SK-N-SH treated with all-trans-retinoic acid at 6 μM for 48 hours (cell line): Measurements from ENCODE around the gene PCID2.

Experiments
- ATAC-seq: fragments of 200-7000 bp; cut with Tn5 transposase; 3 replicates; pipeline ENCODE4 v1.9.1; 2020; ENCODE audit warnings: mild to moderate bottlenecking, moderate library complexity
- BACH2 ChIP-seq: fragments of 250-450 bp; sonication (Bioruptor Pico); IDR thresholded peaks from 2 replicates; pipeline ENCODE4 v1.9.0; 2021; ENCODE audit warnings: mild to moderate bottlenecking, borderline replicate concordance
- CSDC2 ChIP-seq: fragments of 250-450 bp; sonication (Bioruptor Pico); IDR thresholded peaks from 2 replicates; pipeline ENCODE4 v1.5.0; 2020; ENCODE audit warnings: mild to moderate bottlenecking, moderate library complexity
- ESRRG ChIP-seq: fragments of 250-450 bp; sonication (Bioruptor Pico); IDR thresholded peaks from 2 replicates; pipeline ENCODE4 v1.6.1; 2021; ENCODE audit warnings: mild to moderate bottlenecking
- GLIS3 ChIP-seq: fragments of 250-450 bp; sonication (Bioruptor Pico); IDR thresholded peaks from 2 replicates; pipeline ENCODE4 v1.5.0; 2020; ENCODE audit warnings: mild to moderate bottlenecking, moderate library complexity
- ISL1 ChIP-seq: fragments of 250-450 bp; sonication (Bioruptor Pico); IDR thresholded peaks from 2 replicates; pipeline ENCODE4 v2.1.2; 2022; ENCODE audit warnings: mild to moderate bottlenecking, moderate library complexity
- PPARA ChIP-seq: fragments of 250-450 bp; sonication (Bioruptor Pico); IDR thresholded peaks from 2 replicates; pipeline ENCODE4 v1.5.0; 2020; ENCODE audit warnings: mild to moderate bottlenecking, borderline replicate concordance
- RARB ChIP-seq: fragments of 250-450 bp; sonication (Bioruptor Pico); IDR thresholded peaks from 2 replicates; pipeline ENCODE4 v1.8.0; 2021; ENCODE audit warnings: mild to moderate bottlenecking, moderate library complexity
- SNAI2 ChIP-seq: fragments of 250-450 bp; sonication (Bioruptor Pico); IDR thresholded peaks from 2 replicates; pipeline ENCODE4 v1.5.0; 2020; ENCODE audit warnings: mild to moderate bottlenecking, moderate library complexity
- ZFP3 ChIP-seq: fragments of 250-450 bp; sonication (Bioruptor Pico); IDR thresholded peaks from 2 replicates; pipeline ENCODE4 v1.5.0; 2020; ENCODE audit warnings: mild to moderate bottlenecking, moderate library complexity
- ZFP30 ChIP-seq: fragments of 450-650 bp; formaldehyde crosslinking; IDR thresholded peaks from 2 replicates; pipeline ENCODE4 v1.5.0; 2022; ENCODE audit warnings: mild to moderate bottlenecking, moderate library complexity
- ZNF70 ChIP-seq: fragments of 450-650 bp; formaldehyde crosslinking; IDR thresholded peaks from 2 replicates; pipeline ENCODE4 v1.5.0; 2020; ENCODE audit warnings: mild to moderate bottlenecking, moderate library complexity
- TF ChIP-seq, protein P1 (sequence below): fragments of 250-450 bp; sonication (Bioruptor Pico); IDR thresholded peaks from 2 replicates; pipeline ENCODE4 v1.5.1; 2020; ENCODE audit warnings: low read depth, mild to moderate bottlenecking, moderate library complexity
- TF ChIP-seq, protein P2 (sequence below): fragments of 250-450 bp; sonication (Bioruptor Pico); IDR thresholded peaks from 2 replicates; pipeline ENCODE4 v1.5.0; 2020; ENCODE audit warnings: mild to moderate bottlenecking, moderate library complexity
- TF ChIP-seq, protein P3 (sequence below): fragments of 250-450 bp; sonication (Bioruptor Pico); IDR thresholded peaks from 2 replicates; pipeline ENCODE4 v1.5.1; 2021; ENCODE audit warnings: mild to moderate bottlenecking, moderate library complexity
- TF ChIP-seq, protein P4 (sequence below): fragments of 250-450 bp; sonication (Bioruptor Pico); IDR thresholded peaks from 2 replicates; pipeline ENCODE4 v1.8.0; 2021; ENCODE audit warnings: low read depth, mild to moderate bottlenecking, moderate library complexity, borderline replicate concordance
- TF ChIP-seq, protein P5 (sequence below): fragments of 250-450 bp; sonication (Bioruptor Pico); IDR thresholded peaks from 2 replicates; pipeline ENCODE4 v1.8.0; 2020; ENCODE audit warnings: mild to moderate bottlenecking, moderate library complexity, borderline replicate concordance

Gene PCID2

DNA sequence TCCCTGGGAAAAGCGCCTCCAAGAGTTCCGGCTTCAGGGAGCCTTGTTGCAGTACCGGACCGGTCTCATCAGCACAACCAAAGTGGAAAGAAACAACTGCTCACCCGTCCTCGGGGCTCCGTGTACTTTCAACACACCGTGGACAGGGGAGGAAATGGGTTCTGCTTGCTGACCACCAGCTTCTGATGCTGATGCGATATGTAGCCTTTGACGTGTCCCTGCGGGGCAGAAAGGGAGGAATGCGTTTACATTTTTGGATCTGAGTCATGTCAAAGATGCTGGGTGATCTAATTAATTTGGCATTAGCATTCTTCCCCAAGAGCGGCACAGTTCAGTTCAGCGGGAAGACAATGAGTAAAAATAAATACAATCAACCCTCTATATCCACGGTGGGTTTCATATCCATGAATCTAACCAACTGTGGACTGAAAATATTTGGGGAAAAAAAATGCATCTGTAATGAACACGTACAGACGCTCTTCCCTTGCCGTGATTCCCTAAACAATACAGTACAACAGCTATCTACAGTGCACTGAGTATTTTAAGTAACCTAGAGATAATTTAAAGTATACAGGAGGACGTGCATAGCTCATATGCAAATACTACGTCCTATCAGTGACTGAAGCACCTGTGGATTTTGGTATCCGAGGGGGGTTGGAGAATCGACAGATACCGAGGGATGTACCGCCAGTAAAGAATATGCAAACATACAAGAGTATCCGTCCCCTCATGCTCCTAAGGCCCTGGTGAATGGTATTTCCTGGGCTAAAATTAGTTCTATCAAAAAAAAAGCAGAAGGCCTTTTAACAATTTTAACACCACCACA, 30.2 kb downstream of the PCID2 start:
- TF ChIP-seq ISL1: peak; percentile 85; the same call in 1 of the 2 replicates
- TF ChIP-seq SNAI2 (CRISPR knock-in tag): 0 out of 2 replicates have a peak, but pooled peaks have one; percentile 0
- TF ChIP-seq ESRRG (CRISPR knock-in tag): peak; percentile 73; the same call in 1 of the 2 replicates
- peak; percentile 80; the same call in 1 of the 2 replicates for TF ChIP-seq CSDC2
- TF ChIP-seq RARB: no peak
- TF ChIP-seq, protein P1, sequence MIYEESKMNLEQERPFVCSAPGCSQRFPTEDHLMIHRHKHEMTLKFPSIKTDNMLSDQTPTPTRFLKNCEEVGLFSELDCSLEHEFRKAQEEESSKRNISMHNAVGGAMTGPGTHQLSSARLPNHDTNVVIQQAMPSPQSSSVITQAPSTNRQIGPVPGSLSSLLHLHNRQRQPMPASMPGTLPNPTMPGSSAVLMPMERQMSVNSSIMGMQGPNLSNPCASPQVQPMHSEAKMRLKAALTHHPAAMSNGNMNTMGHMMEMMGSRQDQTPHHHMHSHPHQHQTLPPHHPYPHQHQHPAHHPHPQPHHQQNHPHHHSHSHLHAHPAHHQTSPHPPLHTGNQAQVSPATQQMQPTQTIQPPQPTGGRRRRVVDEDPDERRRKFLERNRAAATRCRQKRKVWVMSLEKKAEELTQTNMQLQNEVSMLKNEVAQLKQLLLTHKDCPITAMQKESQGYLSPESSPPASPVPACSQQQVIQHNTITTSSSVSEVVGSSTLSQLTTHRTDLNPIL (CRISPR knock-in tag): 0 out of 2 replicates have a peak, but pooled peaks have one; percentile 56
- no peak for TF ChIP-seq GLIS3 (CRISPR knock-in tag)
- TF ChIP-seq, protein P2, sequence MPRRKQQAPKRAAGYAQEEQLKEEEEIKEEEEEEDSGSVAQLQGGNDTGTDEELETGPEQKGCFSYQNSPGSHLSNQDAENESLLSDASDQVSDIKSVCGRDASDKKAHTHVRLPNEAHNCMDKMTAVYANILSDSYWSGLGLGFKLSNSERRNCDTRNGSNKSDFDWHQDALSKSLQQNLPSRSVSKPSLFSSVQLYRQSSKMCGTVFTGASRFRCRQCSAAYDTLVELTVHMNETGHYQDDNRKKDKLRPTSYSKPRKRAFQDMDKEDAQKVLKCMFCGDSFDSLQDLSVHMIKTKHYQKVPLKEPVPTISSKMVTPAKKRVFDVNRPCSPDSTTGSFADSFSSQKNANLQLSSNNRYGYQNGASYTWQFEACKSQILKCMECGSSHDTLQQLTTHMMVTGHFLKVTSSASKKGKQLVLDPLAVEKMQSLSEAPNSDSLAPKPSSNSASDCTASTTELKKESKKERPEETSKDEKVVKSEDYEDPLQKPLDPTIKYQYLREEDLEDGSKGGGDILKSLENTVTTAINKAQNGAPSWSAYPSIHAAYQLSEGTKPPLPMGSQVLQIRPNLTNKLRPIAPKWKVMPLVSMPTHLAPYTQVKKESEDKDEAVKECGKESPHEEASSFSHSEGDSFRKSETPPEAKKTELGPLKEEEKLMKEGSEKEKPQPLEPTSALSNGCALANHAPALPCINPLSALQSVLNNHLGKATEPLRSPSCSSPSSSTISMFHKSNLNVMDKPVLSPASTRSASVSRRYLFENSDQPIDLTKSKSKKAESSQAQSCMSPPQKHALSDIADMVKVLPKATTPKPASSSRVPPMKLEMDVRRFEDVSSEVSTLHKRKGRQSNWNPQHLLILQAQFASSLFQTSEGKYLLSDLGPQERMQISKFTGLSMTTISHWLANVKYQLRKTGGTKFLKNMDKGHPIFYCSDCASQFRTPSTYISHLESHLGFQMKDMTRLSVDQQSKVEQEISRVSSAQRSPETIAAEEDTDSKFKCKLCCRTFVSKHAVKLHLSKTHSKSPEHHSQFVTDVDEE (CRISPR knock-in tag): peak; percentile 23; the same call in 1 of the 2 replicates
- TF ChIP-seq ZFP3 (CRISPR knock-in tag): peak; percentile 83
- TF ChIP-seq, protein P3, sequence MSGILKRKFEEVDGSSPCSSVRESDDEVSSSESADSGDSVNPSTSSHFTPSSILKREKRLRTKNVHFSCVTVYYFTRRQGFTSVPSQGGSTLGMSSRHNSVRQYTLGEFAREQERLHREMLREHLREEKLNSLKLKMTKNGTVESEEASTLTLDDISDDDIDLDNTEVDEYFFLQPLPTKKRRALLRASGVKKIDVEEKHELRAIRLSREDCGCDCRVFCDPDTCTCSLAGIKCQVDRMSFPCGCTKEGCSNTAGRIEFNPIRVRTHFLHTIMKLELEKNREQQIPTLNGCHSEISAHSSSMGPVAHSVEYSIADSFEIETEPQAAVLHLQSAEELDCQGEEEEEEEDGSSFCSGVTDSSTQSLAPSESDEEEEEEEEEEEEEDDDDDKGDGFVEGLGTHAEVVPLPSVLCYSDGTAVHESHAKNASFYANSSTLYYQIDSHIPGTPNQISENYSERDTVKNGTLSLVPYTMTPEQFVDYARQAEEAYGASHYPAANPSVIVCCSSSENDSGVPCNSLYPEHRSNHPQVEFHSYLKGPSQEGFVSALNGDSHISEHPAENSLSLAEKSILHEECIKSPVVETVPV (CRISPR knock-in tag): peak; percentile 68; the same call in 1 of the 2 replicates
- TF ChIP-seq, protein P4, sequence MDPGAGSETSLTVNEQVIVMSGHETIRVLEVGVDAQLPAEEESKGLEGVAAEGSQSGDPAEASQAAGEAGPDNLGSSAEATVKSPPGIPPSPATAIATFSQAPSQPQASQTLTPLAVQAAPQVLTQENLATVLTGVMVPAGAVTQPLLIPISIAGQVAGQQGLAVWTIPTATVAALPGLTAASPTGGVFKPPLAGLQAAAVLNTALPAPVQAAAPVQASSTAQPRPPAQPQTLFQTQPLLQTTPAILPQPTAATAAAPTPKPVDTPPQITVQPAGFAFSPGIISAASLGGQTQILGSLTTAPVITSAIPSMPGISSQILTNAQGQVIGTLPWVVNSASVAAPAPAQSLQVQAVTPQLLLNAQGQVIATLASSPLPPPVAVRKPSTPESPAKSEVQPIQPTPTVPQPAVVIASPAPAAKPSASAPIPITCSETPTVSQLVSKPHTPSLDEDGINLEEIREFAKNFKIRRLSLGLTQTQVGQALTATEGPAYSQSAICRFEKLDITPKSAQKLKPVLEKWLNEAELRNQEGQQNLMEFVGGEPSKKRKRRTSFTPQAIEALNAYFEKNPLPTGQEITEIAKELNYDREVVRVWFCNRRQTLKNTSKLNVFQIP (CRISPR knock-in tag): no peak
- TF ChIP-seq, protein P5, sequence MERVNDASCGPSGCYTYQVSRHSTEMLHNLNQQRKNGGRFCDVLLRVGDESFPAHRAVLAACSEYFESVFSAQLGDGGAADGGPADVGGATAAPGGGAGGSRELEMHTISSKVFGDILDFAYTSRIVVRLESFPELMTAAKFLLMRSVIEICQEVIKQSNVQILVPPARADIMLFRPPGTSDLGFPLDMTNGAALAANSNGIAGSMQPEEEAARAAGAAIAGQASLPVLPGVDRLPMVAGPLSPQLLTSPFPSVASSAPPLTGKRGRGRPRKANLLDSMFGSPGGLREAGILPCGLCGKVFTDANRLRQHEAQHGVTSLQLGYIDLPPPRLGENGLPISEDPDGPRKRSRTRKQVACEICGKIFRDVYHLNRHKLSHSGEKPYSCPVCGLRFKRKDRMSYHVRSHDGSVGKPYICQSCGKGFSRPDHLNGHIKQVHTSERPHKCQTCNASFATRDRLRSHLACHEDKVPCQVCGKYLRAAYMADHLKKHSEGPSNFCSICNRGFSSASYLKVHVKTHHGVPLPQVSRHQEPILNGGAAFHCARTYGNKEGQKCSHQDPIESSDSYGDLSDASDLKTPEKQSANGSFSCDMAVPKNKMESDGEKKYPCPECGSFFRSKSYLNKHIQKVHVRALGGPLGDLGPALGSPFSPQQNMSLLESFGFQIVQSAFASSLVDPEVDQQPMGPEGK (CRISPR knock-in tag): peak; percentile 60; the same call in 1 of the 2 replicates
- ATAC-seq: peak; percentile 89

DNA sequence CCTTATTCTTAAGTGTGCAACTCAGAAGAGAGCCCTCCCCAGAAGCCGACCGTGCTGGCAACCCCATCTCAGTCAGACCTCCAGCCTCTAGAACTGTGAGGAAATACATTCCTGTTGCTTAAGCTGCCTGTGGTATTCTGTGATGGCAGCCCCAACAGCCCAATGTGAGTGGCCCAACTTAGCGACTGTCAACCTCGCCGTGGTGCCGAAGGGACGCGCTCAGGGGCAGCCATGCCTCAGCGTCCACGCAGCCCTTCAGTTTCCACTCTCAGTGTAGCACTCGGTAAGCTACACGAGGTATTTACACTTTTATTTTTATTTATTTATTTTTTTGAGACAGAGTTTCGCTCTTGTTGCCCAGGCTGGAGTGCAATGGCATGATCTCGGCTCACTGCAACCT, 31.6 kb downstream of the PCID2 start:
- TF ChIP-seq PPARA (no peak), RARB (no peak), ESRRG (CRISPR knock-in tag) (no peak)
- TF ChIP-seq, all 23 proteins: peak for 0

DNA sequence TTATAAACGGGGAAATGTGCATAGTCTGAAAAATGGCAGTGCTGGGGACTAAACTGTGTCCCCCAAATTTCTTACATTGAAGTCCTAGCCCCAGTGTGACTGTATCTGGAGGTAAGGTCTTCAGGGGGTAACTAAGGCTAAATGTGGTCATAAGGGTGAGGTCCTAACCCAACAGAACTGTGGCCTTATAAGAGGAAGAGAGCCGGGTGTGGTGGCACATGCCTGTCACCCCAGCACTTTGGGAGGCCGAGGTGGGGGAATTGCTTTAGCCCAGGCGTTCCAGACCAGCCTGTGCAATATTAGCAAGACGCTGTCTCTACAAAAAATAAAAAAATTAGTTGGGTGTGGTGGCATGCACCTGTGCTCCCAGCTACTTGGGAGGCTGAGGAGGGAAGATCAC, 32.2 kb downstream of the PCID2 start:
- ATAC-seq: no peak
- no peak for TF ChIP-seq BACH2 (CRISPR knock-in tag)
- TF ChIP-seq ESRRG (CRISPR knock-in tag): no peak
- no peak for TF ChIP-seq SNAI2 (CRISPR knock-in tag)
- no peak for TF ChIP-seq ZFP3 (CRISPR knock-in tag)
- TF ChIP-seq PPARA: no peak
- TF ChIP-seq ZFP30: no peak
- TF ChIP-seq, protein P1 (CRISPR knock-in tag): no peak
- TF ChIP-seq, protein P5 (CRISPR knock-in tag): no peak
- no peak for TF ChIP-seq ZNF70 (CRISPR knock-in tag)
- TF ChIP-seq, all 23 proteins: peak for 0

More for the DNA sequence above, 31.6 kb downstream of the PCID2 start:
- ATAC-seq: no peak
